ENCODE results near the gene PWP1.
"Not testable (repeated sequence)": the region's sequence is repeated elsewhere in the genome, so short reads cannot be mapped to it uniquely, and the experiment has no call there.

DNA sequence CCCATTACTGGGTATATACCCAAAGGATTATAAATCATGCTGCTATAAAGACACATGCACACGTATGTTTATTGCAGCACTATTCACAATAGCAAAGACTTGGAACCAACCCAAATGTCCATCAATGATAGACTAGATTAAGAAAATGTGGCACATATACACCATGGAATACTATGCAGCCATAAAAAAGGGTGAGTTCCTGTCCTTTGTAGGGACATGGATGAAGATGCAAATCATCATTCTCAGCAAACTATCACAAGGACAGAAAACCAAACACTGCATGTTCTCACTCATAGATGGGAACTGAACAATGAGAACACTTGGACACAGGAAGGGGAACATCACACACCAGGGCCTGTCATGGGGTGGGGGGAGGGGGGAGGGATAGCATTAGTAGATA is 42.1 kb downstream of the PWP1 start:
- TF ChIP-seq, protein P1, sequence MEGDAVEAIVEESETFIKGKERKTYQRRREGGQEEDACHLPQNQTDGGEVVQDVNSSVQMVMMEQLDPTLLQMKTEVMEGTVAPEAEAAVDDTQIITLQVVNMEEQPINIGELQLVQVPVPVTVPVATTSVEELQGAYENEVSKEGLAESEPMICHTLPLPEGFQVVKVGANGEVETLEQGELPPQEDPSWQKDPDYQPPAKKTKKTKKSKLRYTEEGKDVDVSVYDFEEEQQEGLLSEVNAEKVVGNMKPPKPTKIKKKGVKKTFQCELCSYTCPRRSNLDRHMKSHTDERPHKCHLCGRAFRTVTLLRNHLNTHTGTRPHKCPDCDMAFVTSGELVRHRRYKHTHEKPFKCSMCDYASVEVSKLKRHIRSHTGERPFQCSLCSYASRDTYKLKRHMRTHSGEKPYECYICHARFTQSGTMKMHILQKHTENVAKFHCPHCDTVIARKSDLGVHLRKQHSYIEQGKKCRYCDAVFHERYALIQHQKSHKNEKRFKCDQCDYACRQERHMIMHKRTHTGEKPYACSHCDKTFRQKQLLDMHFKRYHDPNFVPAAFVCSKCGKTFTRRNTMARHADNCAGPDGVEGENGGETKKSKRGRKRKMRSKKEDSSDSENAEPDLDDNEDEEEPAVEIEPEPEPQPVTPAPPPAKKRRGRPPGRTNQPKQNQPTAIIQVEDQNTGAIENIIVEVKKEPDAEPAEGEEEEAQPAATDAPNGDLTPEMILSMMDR (IDR thresholded peaks at IDR 0.05; ENCODE audit: poor library complexity): not testable (repeated sequence)
- not testable (repeated sequence) for TF ChIP-seq EZH2phosphoT487 (IDR thresholded peaks at IDR 0.05; ENCODE audit: low read depth, severe bottlenecking, unreplicated experiment); EZH2 (IDR thresholded peaks at IDR 0.05; ENCODE audit: borderline replicate concordance)

Measured in hepatocyte (in vitro differentiated cells).